HCT116 (cell line): ENCODE data around the gene KIF13A.

Source experiments
- CBX3 ChIP-seq: IDR thresholded peaks from 2 replicates; pipeline ENCODE4 v1.6.1; 2012; ENCODE audit warnings: low read depth
- CEBPB ChIP-seq: IDR thresholded peaks from 2 replicates; pipeline ENCODE4 v1.6.1; 2012; ENCODE audit warnings: low read depth
- CTCF ChIP-seq, 3 experiments: fragments of 200-600 bp in 1 of 3; sonication (generic) in 1 of 3; IDR thresholded peaks in 2 of 3; conservative IDR thresholded peaks in 1 of 3; 2 replicates each; pipeline ENCODE4 v1.5.1; 2012 to 2017; ENCODE audit warnings: low read depth in 2 of 3, low read length in 2 of 3, antibody characterized with exemption in 1 of 3, borderline replicate concordance in 1 of 3, control low read depth in 1 of 3, mild to moderate bottlenecking in 1 of 3, mixed read lengths in 1 of 3, mixed run types in 1 of 3, moderate library complexity in 1 of 3; ENCODE audit not compliant: insufficient read depth in 1 of 3
- ELF1 ChIP-seq: IDR thresholded peaks from 2 replicates; pipeline ENCODE4 v1.6.1; 2012; ENCODE audit warnings: low read depth, borderline replicate concordance
- EZH2 ChIP-seq: fragments of 200-600 bp; sonication (generic); IDR thresholded peaks from 2 replicates; pipeline ENCODE4 v1.6.1; 2017; ENCODE audit warnings: antibody characterized with exemption, mixed run types
- FOSL1 ChIP-seq: IDR thresholded peaks from 2 replicates; pipeline ENCODE4 v1.6.1; 2012; ENCODE audit warnings: low read depth
- POLR2A ChIP-seq: IDR thresholded peaks from 2 replicates; pipeline ENCODE4 v1.7.0; 2011; ENCODE audit warnings: borderline replicate concordance; ENCODE audit not compliant: insufficient read depth, insufficient read length; ENCODE audit errors: extremely low read depth
- POLR2AphosphoS5 ChIP-seq: IDR thresholded peaks from 2 replicates; pipeline ENCODE4 v1.6.1; 2011; ENCODE audit warnings: mild to moderate bottlenecking, low read depth, low read length, moderate library complexity
- SIN3A ChIP-seq: IDR thresholded peaks from 2 replicates; pipeline ENCODE4 v1.6.1; 2012; ENCODE audit warnings: low read depth
- YY1 ChIP-seq: IDR thresholded peaks from 2 replicates; pipeline ENCODE4 v1.6.1; 2011; ENCODE audit warnings: low read length, low read depth, moderate library complexity, mild to moderate bottlenecking; ENCODE audit not compliant: insufficient replicate concordance; ENCODE audit errors: extremely low read depth
- ZFX ChIP-seq: fragments of 450-650 bp; IDR thresholded peaks from 2 replicates; pipeline ENCODE4 v1.6.1; 2017

GRCh38 chr6:17758119-17758518 lies 229.3 kb downstream of the KIF13A start:
- TF ChIP-seq CEBPB: no peak
- no peak for TF ChIP-seq YY1
- no peak for TF ChIP-seq CTCF (IDR thresholded peaks at IDR 0.05 in 2 of 3, conservative IDR thresholded peaks at IDR 0.05 in 1 of 3; ENCODE audit: borderline replicate concordance in 1 of 3, insufficient read depth in 1 of 3, low read depth in 2 of 3, low read length in 2 of 3)
- TF ChIP-seq CBX3: no peak
- TF ChIP-seq POLR2A: no peak
- no peak for TF ChIP-seq POLR2AphosphoS5
- TF ChIP-seq EZH2: no peak
- TF ChIP-seq FOSL1: no peak
- TF ChIP-seq ZFX: no peak
- no peak for TF ChIP-seq SIN3A
- TF ChIP-seq ELF1: no peak
